ENCODE data around the gene TCF7L2.

DNA sequence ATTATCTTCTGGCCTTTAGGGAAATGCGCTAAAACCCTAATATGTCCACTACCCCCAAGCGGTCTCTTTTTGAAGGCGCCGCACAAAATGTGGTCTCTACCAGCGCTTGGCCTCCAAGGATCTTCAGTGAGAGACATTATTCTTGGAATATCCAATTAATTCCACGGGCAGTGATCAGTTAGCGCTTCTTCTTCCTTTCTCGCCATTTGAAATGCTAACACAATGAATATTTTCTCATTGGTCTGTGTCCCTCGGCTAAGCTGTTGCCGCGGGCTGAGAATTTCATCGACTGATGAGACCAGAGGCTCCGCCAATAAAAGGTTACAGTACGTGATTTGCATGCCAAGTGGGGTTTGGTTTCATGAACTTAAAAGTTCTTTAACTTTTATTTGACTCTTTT, 169.8 kb downstream of the TCF7L2 start:
- TF ChIP-seq, protein P1, sequence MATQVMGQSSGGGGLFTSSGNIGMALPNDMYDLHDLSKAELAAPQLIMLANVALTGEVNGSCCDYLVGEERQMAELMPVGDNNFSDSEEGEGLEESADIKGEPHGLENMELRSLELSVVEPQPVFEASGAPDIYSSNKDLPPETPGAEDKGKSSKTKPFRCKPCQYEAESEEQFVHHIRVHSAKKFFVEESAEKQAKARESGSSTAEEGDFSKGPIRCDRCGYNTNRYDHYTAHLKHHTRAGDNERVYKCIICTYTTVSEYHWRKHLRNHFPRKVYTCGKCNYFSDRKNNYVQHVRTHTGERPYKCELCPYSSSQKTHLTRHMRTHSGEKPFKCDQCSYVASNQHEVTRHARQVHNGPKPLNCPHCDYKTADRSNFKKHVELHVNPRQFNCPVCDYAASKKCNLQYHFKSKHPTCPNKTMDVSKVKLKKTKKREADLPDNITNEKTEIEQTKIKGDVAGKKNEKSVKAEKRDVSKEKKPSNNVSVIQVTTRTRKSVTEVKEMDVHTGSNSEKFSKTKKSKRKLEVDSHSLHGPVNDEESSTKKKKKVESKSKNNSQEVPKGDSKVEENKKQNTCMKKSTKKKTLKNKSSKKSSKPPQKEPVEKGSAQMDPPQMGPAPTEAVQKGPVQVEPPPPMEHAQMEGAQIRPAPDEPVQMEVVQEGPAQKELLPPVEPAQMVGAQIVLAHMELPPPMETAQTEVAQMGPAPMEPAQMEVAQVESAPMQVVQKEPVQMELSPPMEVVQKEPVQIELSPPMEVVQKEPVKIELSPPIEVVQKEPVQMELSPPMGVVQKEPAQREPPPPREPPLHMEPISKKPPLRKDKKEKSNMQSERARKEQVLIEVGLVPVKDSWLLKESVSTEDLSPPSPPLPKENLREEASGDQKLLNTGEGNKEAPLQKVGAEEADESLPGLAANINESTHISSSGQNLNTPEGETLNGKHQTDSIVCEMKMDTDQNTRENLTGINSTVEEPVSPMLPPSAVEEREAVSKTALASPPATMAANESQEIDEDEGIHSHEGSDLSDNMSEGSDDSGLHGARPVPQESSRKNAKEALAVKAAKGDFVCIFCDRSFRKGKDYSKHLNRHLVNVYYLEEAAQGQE (IDR thresholded peaks at IDR 0.05; ENCODE audit: insufficient read depth in 1 of 2, low read depth in 2 of 2, low read length in 2 of 2), result no peak
- no peak for TF ChIP-seq POLR2AphosphoS5 (IDR thresholded peaks at IDR 0.05; ENCODE audit: low read depth, low read length)

All from PFSK-1 (cell line).